NCI-H82 treated with DMSO at 0.1 percent for 48 hours (cell line): Measurements from ENCODE around the gene ATXN10.

Experiments
- DNase-seq: peaks from one replicate; lab custom pipeline; 2025; ENCODE audit not compliant: unreplicated experiment; lab: John Stamatoyannopoulos, UW

Gene ATXN10

DNA sequence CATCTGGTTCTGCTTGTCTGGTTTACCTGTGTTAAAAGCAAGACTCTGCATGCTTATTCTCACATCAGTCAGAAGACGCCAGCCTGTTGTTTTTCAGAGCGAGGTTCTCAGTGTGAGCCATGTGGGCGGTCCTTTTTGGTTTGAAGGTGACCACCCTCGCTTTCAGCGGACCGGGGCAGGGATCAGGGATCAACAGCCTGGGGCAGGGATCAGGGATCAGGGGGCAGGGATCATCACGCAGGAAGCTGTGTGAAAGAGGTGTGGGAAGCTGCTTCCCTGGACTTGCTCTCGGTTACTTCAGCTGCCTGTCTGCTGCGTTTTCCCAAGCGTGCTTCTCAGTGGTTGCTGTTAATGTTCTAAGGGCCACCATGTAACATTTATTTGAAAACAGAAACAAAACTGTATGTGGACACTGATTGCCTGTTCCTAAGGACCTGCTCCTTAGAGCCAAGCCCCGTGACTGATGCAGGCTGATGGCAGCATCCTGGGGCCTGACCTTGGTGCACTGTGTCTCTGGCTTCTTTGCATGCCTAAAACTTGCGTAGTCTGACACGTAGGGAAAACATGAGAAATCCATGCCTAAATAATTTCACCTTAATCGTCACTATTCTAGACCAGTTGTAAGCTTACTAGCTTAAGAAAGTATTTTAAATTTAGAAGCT lies 146.9 kb downstream of the ATXN10 start:
- DNase-seq, result no peak

DNA sequence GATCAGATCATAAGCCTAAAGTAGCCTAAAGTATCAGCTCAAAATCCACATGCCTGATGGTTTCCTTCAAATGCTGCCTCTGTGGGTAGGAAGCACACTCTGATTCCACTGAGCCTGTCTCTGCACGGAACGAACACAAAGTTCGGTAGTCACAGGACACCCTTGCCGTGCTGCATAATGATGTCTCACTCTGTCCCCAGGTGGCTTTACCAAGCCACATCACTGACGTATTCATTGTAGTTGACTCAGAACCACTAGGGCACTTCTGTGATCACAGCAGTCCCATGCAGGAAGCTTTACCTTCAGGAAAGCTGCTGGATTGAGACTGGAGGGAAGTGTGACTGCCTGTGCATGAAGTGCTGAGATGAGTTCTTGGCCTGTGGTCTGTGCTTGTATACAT lies 147.7 kb downstream of the ATXN10 start:
- DNase-seq, result no peak

DNA sequence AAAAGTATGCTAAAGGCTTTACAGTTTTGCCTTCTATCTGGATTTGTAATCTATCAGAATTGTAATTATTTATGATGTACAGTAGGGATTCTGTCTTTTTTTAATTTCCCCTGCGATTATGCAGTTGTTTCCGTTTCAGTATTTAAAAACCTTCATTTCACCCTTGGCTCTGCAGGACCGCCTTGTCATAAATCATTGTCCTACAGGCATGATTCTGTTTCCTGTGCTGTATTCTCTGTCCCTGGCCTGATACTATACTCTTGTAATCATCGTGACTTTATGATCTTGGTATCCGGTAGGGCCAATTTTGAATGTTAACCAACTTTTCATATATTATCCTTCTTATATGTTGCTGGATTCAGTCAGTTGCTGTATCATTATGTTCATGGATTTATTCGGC lies 151.7 kb downstream of the ATXN10 start:
- no peak for DNase-seq

DNA sequence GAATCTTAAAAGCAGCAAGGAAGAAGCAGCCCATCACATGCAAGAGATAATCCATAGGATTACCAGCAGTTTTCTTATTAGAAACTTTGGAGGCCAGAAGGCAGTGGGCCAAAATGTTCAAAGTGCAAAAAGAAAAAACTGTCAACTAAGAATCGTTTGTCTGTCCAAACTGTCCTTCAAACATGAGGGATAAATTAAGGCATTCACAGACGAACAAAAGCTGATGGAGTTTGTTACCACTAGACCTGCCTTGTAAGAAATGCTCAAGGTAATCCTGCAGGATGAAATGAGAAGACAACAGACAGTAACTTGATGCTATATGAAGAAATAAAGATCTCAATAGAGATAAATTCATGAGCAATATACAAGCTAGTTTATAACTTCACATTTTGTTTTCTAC lies 154.9 kb downstream of the ATXN10 start:
- DNase-seq, result no peak

DNA sequence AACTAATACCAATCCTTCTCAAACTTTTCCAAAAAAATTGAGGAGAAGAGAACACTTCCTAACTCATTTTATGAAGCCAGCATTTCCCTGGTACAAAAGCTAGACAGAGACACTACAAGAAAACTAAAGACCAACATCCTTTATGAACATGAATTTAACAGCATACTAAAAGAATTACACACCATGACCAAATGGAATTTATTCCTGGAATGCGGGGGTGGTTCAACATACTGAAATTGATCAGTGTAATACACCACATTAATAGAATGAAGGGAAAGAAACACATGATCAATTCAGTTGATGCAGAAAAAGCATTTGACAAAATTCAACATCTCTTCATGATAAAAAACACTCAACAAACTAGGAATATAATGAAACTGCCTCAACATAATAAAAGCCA lies 157.2 kb downstream of the ATXN10 start:
- DNase-seq, result no peak

DNA sequence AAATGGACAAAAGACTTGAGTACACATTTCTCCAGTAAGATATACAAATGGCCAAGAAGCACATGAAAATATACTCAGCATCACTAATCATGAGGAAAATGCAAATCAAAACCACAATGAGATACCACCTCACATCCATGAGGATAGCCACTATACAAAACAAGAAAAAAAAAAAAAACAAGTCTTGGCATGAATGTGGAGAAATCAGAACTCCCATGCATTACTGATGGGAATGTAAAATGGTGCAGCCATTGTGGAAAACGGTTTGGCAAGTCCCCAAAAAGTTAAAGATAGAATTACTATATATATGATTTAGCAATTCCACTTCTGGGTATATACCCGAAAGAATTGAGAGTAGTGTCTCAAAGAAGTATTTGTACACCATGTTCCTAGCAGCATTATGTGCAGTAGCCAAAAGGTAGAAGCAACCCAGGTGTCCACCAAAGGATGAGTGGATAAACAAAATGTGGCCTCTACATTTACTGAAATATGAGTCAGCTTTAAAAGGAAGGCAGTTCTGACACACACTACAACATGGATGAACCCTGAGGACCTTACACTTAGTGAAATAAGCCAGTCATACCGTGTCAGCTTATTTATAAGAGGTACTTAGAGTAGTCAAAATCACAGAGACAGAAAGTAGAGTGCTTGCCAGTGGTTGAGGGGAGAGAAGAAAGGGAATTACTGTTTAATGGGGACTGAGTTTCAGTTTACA lies 159.1 kb downstream of the ATXN10 start:
- DNase-seq, result no peak

DNA sequence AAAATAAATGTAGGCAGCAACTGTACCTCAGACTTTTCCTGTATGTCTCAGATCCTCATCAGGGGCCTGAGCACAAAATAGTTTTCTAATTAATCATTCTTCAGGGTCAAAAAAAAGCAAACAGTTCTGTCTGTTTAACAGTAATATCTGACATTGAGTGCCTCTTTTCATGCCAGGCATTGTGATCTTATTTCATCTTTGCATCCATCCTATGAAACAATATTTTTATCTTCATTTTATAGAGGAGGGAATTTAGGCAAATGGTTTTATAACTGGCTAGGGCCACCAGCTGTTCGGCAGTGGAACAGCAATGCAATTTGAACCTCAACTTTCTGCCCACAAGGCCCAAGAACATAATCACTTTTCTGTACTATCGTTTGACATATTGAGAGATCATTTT lies 159.8 kb downstream of the ATXN10 start:
- DNase-seq, result no peak

DNA sequence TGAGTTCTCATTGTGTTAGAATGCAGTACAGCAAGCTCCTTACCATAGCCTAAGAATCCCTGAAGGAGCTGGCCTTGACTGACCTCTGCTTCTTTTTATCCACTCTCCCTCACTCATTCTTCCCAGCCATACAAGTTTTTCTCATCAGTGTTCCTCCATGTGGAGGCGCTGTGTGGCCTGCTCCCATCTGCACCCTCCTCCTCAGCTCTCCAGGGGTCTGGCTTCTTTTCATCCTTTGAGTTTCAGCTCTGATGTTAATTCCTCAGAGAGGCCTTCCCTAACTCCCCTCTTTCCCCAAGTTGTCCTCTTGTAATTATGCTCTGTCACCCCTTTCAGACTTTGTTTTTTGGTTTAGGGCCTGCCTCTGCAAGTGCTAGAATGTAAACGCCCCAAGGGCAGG lies 160.5 kb downstream of the ATXN10 start:
- DNase-seq, result no peak

DNA sequence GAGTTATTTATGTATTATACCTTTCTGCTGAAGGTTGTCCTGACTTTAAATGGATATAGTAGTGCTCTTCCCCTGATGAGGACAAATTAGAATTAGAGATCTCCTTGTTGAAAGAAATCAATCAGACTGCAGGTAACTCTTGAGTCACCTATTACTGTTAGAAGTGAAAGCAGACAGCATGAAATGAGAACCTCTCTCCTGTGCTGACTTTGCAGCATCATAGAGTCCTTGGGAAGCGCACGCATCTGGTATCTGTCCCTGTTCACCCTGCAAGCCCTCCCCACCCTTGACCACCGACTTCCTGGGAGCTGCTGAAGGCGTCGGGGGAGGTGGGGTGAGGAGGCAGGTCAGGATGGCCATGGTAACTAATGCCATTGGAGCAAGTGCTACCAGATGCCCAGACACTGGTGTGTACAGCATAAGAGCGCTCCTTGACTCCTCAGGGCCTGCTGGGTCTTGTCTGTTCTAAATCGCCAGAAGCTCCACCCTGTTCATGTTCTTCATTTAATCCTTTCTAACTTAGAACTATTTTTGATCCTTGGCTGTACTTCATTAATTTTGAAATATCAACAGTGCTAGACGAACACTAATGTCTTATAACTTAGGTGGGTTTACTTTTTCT lies 161.4 kb downstream of the ATXN10 start:
- DNase-seq, result no peak

DNA sequence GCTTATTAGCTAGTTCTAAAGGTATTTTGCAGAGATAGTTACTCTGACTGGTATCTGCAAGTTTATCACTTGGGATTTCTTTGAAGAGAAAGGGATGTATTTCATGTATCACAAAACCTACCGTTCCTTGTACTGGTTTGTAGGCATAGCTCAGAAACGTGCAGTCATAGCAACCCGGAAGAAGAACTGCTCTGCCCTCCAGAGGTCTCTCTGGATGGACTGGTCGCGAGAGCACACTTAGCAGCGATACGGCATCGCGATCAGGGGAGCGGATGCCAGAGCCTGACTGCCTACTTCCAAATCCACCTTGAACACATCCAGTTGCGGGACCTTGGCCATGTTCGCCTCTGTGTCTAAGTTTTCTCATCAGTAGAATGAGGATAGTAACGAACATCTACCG lies 162.0 kb downstream of the ATXN10 start:
- DNase-seq, result no peak

DNA sequence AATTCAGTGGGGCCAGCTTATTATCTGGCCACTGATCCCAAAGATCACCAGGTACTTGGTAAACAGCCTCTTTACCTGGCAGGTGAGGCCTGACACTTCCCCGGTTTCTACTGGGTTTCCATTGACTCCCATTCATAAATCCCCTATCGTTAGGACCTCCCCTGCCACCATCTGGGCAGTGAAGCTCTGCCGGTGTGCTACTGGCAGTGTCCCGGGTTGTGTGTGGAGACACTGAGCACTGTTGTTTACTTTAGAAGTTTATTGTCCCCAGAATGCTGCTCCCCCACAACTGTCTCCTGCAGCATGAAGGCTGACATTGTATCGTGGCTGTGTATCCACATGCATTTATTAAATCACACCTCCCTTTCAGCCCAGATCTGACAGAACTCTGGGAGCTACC lies 162.6 kb downstream of the ATXN10 start:
- no peak for DNase-seq

DNA sequence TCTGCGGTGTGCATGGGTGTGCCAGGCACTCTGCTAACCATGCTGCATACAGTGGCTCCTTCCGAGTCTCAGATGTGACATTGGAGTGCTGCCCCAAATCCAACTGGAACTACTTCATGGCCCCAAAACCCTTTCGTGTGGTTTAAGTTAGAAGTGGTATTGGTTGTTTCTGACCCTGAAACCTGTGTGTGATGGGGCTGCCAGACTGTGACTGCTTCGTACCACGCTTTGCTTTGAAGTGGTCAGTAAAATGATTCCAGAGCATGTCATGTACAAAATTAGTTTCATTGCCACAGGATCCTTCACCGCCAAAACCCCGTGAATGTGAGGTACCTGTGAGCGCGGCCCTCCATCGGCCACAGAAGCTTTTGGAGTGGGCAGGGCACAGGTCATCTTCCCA lies 163.2 kb downstream of the ATXN10 start:
- no peak for DNase-seq

DNA sequence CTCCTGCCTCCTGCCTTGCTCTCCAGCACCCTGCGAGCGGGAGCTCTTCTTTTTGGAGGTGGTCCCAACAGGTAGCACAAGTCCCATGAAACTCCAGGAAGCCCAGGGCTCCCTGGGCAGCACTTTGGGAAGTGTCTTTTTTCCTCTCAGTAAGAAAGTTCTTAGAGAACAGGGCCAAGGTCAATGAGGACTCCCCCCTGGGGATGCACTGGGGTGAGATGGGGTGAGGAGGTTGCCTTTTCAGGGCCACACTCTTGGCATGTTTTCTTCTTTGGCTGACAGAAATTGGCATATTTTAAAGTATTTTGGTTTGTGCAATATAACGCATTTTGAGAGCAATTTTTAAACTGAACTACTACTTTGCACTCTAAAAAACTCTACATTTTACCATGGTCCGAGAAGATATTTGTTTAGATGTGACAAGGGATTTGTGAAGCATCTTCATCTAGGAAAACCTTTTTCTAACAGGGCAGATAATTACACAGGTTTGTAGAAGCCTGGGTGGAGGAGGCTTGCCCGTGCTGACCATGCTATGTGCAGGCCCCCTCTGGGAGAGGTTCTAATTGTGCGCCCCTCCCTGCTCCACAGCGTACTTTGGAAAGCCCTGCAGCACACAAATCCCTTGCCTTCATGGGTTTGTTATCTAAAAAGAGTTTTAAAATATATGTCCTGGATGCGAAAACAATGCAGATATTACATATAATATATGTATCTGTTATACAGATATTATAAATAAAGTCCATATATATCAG lies 165.0 kb downstream of the ATXN10 start:
- no peak for DNase-seq

DNA sequence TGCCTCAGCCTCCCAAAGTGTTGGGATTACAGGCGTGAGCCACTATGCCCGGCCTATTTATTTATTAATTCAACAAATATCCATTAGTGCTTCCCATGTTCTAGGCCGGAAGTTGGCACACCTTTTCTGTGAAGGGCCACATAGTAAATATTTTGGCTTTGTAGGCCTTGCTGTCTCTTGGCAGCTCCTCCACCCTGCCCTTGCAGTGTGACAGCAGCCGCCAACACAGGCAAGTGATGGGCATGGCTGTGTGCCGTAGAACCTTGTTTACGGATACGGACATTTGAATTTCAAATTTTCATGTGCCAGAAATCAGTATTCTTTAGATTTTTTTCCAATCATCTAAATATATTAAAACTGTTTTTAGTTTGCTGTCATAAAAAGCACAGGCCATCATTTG lies 165.9 kb downstream of the ATXN10 start:
- DNase-seq, result no peak

DNA sequence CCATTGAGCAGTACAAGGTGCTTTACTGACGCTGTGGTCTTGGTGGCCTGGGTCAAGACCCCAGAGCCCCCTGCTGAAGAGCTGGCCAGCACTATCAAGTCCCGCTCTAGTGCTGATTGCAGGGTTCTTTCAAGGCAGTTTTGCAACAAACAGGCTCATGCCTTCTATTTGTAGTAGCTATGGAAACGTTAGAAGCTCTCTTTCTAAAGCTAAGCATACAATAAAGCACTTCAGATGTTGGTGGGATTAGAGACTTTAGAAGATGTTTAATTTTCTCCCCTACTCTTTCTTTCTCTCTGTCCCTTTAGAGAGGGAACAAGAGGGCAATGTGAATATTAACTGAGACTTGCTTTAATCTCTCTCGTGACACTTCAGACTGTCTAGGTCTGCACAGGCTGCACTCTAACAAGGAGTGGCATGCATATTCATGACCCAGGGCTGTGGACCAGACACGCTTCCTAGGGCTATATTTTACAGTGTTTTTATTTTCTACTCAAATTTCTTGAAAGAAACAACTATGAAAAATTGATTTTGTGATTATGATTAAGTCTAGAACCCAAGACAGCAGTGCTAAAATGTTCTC lies 166.8 kb downstream of the ATXN10 start:
- DNase-seq, result no peak

DNA sequence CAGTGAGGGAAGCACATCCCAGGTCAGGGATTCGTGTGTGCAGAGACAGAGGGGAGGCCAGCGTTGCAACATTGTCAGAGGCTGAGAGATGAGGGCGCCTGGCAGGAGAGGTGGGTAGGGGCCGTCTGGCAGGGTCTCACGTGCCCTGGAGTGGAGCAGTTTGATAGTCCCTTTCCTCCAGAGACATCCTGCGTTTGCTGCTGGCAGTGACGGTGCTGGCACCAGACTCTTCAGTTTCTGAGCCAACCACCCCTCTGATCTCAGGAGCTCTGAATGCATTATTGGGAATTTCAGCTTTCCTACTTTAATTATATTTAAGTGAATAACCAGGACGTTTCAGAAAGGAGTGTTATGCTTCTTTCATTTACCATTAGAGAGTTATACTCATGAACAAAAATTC lies 168.8 kb downstream of the ATXN10 start:
- DNase-seq, result no peak

DNA sequence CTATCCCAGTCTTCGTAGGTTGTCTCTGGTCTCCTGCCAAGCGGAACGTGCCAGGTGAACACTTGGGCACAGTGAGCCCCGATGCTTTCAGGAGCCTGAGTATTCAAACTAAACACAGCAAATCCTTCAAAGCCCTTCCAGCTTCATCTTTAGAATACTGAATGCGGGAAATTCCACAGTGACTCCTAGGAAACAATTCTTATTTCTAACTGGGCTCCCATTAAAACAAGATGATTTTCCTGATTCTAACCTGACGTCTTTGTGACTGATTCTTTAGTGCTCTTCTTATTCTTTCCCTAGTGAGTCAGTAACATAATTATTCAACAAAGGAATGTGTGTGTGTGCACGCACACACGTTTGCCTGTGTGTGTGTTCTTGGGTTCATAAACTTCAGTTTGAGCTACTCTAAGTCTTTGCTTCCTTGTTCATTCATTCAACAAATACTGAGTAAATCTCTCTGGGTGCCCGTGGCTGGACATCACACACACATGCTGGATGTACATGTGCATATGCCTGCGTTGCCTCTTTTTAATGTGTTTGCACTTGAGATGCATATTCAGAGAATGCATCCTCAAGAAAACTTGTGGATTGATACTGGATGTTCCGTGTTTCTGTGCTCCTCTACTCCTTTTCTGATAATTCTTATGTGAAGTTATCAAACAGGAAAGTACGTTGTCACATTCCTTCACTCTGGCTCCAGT lies 170.8 kb downstream of the ATXN10 start:
- DNase-seq, result no peak

DNA sequence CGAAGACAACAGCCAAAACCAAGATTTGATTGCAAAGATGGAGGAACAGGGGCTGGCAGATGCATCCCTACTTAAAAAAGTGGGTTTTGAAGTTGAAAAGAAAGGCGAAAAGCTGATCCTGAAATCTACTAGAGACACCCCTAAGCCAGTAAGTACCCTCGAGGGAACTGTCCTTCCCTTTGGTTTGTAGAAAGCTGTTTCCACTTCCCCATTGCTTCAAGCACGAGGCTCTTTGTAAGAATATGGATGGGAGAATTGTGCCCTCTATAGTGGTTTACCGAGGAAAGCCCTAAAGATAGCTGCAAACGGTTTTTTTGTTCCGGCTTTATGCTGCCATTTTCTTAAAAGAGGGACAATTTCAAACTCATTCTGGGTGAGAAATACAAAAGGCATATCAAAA lies 171.4 kb downstream of the ATXN10 start:
- DNase-seq, result no peak

DNA sequence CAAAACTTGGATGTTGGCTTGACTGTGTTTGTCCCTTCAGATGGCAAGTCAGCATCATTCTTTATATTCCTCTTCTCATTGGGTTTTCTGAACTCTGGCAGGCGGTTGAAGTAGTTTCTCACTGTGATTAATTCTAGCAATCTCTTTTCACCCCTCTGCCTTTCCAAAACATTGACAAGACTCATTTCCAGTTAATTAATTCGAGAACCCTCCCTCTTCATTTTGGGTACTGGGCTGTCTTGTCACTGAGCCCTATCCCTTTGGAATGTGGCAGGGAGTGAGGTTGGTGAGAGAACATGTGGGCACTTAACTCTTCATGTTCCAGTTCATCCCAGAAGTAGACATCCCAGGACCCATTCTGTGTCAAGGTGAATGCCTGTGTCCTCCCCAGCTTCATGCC lies 172.4 kb downstream of the ATXN10 start:
- no peak for DNase-seq

DNA sequence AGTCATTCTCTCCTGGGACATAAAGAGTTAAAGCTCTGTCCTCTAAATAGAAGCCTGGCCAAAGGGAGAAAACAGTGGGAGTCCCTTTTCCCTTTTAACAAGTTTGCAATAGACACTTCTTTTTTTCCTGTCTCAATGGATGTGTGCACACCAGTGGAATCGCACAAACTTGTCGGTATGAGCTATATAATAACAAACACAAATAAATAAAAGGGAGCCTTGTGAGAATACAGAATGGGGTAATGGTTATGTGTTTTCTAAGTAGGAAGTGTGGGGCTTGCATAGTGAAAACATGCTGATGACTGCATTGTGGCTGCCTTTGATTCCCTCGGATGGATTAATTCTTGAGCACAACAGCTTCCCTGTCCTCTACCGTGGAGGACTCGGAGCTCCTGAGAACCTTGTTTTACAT lies 173.4 kb downstream of the ATXN10 start:
- no peak for DNase-seq

DNA sequence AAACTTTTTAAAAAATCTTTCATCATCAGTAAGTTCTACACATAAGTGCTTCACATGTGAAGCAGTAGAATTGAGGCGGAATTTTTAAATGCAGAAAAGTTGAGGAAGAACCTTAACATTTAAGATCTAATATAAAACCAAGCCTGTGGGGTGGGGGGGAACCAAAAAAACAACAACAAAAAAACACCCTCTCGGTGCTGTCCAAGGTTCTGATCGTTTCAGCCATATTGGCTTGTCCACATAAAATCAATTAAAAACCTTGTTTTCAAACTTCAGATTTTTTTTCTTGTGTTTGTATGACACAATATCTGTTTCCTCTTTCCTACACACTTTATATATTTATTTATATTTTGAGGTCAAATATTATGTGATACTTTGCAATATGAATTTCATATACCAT lies 175.3 kb downstream of the ATXN10 start:
- DNase-seq, result no peak
